Stimulated activated CD4-positive, alpha-beta T cell treated with anti-CD3 and anti-CD28 coated beads, Interleukin-2, amount 100 ng/mL, for 4 hours (primary cell): ENCODE results near the gene TRIM71.
"Not testable (repeated sequence)": the region's sequence is repeated elsewhere in the genome, so short reads cannot be mapped to it uniquely, and the experiment has no call there.

ENCODE experiments used
- DNase-seq: peaks from one replicate; pipeline ENCODE4 v3.0.0-alpha.2; 2020; ENCODE audit warnings: low read depth

The TRIM71 gene

DNA sequence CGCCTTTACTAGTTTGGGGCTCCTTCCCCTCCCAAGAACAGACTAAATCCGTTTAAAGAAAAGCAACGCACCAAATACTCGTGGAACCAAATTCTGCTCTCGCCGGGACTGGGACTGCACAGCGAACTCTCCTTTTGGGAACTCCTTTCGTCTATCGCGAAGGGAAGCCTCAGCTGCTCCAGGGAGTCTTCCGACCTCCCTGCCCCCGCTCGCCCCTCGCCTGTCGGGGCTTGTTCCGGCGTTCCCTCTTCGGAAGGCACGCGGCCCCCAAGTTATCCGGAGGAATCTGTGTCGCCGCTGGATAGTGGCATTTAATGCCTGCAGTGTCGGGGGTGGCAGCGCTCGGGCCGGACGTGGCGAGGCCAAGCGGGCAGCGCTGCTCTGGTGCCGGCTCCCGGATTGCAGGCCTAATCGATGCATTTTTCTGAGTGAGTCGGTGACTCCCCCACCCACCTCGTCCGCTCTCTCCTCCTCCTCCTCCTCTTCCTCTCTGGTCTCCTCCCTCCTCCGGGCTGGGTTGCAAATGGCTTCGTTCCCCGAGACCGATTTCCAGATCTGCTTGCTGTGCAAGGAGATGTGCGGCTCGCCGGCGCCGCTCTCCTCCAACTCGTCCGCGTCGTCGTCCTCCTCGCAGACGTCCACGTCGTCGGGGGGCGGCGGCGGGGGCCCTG lies at the start of gene TRIM71:
TRIM71 (plus strand) TSS at position 440 of the 671 bp plus-strand sequence; CDS start at position 524, 84 bp downstream.
- no peak for DNase-seq

DNA sequence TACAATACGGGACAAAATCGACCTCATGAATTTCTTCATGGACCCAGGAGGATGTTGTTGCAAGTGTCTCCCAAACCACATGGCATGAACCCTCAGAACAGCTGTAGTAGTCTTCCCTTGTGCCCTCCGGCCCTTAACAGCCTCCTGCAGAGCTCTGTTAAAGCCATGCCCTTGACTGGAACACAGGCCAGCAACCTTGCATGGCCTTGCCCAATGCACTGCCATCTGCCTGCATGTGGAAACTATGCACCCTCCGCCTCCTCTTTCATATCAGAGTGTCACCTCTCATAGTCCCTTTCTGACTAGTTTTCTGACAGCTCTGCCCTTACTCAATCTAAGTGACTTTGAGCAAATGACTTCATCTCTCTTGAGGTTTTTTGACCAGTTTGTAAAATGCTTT lies 39.4 kb upstream of the TRIM71 start:
- DNase-seq, result no peak

DNA sequence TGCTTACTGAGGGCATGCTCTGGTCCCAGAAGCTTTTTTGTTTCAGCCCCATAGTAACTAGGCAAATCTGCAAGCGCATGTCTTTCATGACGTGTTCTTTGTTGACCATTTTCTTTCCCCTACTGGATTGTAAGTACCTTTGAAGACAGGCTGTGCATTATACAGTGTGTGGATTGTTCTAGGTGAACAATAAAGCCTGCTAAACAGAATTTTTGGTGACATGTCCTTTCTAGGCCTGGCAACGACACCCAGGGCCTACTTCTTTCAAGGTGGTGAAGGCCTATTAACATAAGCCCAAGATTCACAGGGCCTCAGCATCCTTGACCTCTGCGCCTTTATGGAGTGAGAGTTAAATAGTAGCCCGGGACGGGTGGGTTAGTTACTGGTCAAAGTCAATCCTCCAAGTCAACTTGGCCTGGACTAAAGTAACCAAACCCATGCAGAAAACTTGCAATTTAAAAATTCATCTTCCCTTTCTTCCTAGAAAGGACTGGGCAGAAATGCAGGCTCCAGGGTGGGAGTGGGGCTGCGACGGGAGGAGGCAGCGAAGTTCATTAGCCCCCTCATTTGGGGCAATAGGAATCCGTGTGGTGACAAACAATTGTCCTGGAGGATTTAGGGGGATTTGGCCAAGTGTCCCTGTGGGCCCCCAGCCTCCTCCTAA lies 37.6 kb upstream of the TRIM71 start:
- no peak for DNase-seq

DNA sequence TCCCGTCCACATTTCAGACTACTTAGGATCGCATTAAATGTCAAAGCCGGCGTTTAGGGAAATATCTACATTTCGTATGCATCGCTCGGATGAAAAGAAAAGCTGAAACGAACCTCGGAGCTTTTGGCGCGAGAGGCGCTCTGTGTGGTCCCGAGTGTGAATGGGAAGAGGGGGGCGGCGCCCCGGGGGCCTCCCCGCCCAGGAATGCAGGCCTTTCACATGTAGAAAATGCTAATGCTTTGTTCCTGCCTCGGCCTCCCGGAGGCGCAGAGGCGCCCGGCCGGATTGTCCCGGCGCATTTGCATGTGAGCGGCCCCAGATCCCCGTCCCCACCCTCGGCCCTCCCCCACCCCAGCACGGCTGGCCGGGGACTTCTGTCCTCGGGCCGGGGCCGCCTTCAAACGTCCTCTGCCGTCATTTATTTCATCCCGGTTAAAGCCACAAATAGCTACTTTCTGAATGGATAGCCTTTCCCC lies 37.0 kb upstream of the TRIM71 start:
- no peak for DNase-seq

DNA sequence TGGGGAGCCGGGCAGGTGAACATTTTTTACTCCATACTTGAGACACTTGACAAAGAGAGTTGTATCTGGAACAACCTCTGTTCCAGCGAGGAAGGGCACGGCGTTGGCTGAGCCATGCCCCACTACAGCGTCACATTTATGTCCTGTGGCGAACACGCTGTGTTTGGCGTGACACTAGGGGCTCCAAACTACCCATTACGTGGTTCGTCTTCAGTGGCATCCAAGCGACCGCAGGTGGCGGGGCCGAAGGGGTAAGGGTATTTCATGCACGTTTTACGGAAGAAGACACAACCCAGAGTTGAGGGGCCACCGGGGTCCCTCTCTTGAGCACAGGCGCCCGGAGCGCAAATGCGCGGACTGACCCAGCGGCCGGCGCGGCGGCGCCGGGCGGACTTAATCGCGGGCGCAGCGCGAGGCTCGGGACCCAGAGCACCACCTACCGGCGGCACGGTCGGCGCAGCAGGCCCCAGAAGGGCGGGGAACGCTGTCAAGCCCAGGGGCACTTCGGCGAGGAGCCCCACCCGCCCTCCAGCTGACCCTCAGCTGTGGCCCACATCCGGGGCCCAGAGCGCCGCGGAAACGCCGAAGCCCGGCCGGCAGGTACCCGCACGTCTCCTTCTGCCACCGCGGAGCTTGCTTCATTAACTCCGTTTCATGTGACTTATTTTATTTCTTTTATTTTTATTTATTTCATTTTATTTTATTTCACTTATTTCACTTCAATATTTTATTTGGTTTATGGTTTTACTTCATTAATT lies 36.4 kb upstream of the TRIM71 start:
- DNase-seq, result peak; percentile 33

DNA sequence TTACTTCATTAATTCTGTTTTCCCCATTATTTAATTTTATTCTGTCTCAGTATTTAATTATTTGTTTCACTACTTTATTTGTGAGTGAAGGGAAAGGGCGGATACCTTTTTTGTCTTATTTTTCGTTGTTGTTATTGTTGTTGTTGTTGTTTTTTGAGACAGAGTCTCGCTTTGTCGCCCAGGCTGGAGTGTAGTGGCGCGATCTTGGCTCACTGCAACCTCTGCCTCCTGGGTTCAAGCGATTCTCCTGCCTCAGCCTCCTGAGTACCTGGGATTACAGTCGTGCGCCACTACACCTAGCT lies 35.9 kb upstream of the TRIM71 start:
- not testable (repeated sequence) for DNase-seq

DNA sequence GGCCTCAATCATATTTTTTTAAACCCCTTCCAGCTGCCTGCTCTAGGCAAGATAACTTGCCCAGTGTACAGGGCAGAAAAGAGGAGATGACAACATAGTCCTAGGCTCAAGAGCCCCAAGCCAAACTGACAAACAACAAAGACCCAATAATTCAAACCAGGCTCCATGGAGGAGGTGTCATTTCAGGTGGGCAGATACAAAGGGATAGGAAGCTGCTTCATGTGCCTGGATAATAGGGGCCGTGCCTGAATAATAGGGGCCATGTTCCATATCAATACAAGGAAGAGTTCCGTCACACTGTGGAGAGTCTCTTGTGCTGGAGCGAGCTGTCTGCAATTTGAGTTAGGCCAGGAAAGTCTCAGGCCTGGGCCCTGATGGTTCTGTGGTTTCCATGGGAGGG lies 35.4 kb upstream of the TRIM71 start:
- DNase-seq, result no peak

DNA sequence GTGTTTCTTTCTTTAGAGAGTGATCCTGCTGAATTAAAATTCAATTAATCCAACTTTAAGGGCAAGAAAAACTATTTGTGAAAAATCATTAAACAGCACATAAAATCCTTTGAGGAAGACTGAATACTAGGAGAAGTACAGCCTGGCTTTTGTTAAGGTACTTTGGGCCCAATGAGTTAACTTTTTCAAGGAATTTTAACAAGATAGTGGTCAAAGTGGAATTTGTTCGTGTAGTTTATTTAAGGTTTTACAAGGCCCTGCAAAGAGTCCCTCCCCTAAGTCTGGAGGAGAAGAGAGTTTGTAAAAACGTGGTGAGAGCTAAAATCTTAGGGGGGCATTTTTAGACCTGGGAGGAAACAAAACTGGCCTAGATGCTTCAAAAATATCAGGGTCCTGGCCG lies 26.0 kb upstream of the TRIM71 start:
- no peak for DNase-seq

DNA sequence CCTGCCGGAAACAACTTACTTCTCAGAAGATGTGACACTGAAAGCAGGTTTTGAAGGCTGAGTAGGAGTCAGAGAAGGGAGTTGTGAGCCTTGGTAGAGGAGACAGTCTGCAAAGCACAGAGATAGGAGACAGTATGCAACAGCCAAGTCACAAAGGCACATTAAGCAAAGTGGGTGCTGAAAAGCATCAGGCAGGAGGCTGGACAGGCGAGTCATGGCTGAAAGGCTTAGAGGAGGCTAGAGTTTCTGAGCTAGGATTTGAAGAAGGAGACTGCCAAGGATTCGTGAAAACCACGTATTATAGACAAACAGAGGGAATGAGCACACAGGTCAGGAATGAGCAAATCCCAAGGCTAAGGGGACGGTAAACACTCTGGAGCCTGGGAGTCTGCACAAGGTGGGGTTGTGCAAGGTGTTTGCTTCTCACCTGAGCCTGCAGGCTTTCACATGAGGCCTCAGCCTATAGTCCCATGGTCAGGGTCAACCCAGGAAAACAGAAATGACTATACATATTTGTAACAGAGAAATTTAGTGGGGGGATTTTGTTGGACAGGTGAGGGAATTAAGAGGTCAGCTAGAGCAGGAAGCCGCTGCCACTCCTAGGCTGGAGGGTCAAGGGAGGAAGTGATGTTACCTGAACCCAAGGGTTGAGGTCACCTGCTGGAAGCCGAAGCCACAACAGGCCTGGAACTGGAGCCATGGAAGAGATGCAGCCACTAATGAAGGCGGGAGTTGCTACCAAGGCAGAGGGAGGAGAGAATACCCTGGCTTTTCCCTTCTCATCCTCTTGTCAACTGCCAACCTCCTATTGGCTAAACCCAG lies 23.1 kb upstream of the TRIM71 start:
- DNase-seq, result no peak

DNA sequence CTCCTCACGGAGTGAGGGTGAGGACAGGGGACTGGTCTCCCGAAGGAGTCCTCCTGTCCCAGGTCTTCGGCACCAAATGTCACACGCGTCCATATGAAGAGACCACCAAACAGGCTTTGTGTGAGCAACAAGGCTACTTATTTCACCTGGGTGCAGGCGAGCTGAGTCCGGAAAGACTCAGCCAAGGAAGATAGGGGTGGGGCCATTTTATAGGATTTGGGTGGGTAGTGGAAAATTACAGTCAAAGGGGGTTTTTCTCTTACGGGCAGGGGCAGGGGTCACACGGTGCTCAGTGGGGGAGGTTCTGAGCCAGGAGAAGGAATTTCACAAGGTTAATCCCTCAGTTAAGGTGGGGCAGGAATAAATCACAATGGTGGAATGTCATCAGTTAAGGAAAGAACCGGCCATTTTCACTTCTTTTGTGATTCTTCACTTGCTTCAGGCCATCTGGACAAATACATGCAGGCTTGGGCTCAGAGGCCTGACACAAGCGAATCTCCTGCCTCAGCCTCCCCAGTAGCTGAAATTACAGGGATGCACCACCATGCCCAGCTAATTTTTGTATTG lies 21.3 kb upstream of the TRIM71 start:
- DNase-seq, result not testable (repeated sequence)

DNA sequence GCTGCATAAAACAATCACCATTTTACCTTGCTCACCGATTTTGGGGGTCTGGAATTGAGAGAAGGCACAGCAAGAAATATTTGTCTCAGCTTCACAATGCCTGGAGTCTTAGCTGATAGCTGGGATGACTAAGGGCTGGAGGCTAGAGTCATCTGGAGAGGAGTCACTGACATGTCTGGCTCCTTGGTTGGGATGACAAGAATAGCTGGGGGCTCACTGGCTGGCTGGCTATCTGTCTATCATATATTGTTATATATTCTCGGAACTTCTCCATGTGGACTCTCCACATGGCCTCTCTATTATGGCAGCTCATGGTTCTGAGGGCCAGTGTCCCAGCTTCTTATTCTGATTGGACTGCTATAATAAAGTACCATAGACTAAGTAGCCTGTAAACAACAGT lies 20.0 kb upstream of the TRIM71 start:
- DNase-seq, result no peak

DNA sequence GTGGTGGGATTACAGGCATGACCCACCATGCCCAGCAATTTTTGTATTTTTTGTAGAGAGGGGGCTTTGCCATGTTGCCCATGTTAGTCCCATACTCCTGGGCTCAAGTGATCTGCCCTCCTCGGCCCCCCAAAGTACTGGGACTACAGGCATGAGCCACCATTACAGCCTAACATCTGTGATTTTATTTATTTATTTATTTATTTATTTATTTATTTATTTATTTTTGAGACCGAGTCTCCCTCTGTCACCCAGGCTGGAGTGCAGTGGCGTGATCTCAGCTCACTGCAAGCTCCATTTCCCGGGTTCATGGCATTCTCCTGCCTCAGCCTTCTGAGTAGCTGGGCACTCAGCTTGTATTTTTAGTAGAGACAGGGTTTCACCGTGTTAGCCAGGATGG lies 16.4 kb upstream of the TRIM71 start:
- DNase-seq, result not testable (repeated sequence)

DNA sequence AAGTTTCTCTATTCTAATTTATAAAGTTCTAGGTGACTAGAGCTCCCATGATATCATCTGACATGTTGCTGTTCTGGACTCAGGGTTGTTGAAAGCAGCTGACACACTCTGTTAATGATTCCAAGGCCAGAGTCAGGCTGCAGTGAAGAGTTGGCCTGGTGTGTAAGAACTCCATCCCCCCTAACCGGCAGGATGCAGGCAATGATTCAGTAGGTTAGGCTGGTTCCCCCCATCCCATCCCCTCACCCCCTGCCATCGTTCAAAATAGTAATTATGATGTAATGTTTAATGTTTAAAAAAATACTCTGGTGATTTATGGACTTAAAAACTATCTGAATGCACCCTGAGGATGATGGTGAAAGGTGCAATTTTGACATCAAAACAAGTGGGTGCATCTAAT lies 4.6 kb upstream of the TRIM71 start:
- DNase-seq, result no peak

DNA sequence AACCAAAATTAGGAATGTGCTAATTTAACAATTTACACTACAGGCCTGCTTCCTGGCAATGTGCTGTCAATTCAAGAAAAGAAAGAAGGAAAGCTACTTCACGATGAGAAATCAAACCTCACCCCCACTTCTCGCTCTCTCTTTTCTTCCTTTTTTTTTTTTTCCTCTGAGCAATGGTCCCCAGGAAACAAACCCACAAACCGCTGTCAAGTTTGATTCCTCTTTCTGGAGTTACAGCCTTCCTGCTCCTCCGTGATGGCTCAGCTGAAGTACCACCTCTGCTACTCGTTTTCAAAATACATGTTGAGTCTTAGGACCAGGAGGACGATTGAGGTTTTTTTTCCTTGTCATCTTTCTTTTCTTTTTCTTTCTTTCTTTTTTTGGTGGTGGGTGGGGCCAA lies 3.4 kb upstream of the TRIM71 start:
- DNase-seq, result no peak

DNA sequence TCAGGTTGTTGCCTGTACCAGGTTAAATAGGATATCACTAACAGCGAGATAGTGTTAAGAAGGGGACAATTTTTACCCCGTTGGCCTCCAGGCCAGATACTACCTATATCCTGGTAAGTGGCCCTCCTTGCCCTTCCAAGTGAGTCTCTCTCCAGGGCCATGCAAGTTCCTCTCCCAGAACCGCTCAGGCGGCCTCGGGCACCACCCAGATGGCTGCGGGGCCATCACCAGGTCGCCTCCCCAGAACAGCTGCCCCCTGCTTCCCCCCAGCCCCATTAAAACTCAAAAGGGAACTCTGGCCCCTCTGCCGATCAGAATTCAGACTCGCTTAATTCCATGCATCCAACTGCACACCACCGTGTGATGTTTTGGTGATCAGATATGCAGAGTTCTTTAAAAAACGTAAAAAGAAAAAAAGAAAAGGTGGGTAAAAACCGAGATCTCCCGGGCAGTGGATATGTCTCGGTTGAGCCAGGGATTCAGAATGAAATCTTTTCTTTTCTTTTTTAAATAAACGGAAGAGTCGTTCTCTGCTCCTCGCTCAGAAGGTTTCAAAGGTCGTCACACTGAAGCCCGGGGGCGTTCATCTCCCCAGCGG lies 1.9 kb upstream of the TRIM71 start:
- DNase-seq, result no peak

DNA sequence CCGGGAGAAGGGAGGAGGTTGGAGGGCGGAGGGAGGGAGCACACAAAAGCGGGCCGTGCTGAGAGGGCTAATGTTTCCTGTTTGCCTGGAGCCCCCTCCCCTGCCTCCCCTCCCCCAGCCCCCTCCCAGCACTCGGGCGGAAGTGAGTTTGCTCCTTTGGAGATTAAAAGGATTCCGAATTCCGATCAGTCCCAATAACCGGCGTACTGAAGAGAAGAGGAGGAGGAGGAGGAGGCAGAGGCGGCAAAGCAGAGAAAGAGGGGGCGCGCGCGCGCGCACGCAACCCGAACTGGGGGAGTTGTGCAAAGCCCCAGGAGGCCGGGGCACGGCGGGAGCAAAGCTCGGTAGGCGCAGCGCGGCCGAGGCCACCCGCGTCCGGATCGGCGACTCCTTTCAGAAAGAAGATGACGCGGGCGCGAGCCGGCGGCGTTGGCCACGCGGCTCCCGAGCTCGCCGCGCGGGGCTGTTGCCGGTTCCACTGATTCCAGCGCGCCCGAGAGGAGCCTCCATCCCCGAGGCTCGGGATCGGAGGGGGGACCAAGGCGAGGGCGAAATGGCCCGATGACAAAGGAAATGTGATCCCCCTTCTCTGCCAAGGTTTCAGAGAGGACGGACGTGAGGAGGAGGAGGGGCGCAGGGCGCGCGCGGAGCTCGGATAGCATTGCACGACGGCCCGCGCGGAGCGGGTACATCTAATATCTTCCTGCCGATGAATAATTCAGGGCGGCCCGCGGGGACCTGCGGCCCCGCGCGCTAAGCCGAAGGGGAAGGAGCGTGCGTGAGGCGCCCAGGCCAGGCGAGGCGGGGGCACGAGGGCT lies 1.1 kb upstream of the TRIM71 start:
- no peak for DNase-seq

DNA sequence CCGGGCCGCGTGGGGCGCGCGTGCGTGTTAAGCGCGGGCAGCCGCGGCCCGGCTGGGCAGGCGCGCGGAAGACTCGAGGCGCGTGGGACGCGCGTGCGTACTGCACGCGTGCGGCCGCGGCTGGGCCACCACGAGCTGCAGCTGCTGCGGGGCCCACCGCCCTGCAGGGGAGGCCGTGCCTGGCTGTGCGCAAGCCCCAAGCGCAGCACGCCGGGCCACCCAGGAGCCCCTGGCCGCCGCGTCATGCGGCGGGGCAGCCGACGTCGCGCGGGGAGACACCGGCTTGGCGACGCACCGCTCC lies 590 bp upstream of the TRIM71 start:
- DNase-seq, result no peak

DNA sequence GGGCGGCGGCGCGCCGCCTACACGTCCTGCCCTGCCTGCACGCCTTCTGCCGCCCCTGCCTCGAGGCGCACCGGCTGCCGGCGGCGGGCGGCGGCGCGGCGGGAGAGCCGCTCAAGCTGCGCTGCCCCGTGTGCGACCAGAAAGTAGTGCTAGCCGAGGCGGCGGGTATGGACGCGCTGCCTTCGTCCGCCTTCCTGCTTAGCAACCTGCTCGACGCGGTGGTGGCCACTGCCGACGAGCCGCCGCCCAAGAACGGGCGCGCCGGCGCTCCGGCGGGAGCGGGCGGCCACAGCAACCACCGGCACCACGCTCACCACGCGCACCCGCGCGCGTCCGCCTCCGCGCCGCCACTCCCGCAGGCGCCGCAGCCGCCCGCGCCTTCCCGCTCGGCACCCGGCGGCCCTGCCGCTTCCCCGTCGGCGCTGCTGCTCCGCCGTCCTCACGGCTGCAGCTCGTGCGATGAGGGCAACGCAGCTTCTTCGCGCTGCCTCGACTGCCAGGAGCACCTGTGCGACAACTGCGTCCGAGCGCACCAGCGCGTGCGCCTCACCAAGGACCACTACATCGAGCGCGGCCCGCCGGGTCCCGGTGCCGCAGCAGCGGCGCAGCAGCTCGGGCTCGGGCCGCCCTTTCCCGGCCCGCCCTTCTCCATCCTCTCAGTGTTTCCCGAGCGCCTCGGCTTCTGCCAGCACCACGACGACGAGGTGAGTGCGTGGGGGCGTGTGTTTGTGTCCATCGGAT lies 602 bp downstream of the TRIM71 start:
- DNase-seq, result no peak

DNA sequence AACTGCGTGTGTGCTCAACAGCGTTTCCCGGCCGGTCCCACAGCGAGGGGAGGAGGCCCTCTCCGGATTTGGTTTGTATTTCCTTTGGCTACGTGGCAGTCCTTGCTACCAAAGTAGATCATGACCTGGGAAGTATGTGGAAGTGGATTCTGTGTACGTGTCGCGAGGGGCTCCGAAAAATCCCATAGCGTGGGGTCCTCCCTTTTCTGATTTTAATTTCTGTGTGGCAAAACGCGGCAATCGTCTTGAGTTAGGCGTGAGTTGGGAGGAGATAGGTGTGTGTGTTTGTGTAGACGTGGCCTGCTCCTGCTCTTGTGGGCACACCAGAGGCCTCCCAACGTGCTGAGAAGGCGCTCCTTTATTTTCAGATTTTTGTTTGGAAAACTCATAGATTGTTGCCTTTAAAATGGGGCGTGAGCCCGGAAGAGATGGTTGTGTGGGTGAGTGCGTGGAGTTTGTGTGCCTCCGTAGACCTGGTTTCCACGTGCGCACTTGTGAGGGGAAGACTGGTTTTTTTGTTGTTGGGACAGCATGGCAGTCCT lies 1.2 kb downstream of the TRIM71 start:
- DNase-seq, result no peak
